GM21619 (cell line): ENCODE data around the gene ZFYVE9.

Experiments
- ATAC-seq: cut with Tn5 transposase; IDR thresholded peaks from one replicate; pipeline ENCODE4 v1.9.1; 2021; ENCODE audit not compliant: unreplicated experiment

The ZFYVE9 gene

DNA sequence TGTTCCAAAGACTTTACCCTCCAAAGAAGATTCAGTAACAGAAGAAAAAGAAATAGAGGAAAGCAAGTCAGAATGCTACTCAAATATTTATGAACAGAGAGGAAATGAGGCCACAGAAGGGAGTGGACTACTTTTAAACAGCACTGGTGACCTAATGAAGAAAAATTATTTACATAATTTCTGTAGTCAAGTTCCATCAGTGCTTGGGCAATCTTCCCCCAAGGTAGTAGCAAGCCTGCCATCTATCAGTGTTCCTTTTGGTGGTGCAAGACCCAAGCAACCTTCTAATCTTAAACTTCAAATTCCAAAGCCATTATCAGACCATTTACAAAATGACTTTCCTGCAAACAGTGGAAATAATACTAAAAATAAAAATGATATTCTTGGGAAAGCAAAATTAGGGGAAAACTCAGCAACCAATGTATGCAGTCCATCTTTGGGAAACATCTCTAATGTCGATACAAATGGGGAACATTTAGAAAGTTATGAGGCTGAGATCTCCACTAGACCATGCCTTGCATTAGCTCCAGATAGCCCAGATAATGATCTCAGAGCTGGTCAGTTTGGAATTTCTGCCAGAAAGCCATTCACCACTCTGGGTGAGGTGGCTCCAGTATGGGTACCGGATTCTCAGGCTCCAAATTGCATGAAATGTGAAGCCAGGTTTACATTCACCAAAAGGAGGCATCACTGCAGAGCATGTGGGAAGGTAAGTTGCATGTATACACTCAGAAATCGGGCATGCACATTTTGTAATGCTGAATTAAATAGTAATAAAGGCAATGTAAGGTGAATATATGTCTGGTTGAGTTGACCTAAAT is 97.2 kb downstream of the ZFYVE9 start:
- no peak for ATAC-seq

DNA sequence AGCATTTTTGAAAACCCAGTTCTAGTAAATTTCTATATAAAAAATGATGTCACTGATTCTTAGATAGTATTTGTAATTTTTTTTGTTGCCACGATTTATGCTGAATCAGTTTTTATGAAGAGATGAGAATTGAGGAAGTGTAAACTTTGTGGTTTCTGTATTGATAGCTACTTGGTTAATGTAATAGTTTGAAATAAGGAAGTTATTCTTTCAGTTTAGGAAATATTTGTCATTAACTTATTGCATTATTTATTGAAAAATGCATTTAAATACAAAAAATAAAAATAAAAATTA is 97.8 kb downstream of the ZFYVE9 start:
- peak; percentile 78 for ATAC-seq

DNA sequence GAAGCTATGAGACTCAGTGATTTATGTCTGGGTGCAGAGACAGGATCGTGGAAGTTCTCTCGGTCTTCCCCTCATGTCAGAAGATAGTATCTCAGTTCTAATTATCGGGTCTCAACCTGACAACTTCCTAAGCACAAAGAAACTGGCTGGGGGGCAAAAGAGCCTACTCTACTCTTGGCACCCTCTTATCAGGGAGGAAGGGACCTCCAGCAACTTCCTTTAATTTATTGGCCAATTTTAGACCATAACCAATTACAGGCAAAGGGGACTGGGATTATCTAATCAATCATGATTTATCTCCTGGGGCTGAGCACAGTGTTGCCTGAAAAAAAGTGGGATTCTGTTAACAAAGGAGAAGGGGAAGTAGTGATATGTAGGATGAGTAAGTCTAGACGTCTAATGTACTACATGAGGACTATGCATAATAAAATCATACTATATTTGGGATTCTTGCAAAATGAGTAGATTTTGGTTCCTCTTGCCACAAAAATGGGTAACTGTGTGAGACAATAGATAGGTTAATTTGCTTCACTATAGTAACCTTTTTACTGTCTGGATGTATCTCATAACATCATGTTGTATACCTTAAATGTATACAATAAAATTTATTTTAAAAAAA is 98.8 kb downstream of the ZFYVE9 start:
- ATAC-seq = no peak

DNA sequence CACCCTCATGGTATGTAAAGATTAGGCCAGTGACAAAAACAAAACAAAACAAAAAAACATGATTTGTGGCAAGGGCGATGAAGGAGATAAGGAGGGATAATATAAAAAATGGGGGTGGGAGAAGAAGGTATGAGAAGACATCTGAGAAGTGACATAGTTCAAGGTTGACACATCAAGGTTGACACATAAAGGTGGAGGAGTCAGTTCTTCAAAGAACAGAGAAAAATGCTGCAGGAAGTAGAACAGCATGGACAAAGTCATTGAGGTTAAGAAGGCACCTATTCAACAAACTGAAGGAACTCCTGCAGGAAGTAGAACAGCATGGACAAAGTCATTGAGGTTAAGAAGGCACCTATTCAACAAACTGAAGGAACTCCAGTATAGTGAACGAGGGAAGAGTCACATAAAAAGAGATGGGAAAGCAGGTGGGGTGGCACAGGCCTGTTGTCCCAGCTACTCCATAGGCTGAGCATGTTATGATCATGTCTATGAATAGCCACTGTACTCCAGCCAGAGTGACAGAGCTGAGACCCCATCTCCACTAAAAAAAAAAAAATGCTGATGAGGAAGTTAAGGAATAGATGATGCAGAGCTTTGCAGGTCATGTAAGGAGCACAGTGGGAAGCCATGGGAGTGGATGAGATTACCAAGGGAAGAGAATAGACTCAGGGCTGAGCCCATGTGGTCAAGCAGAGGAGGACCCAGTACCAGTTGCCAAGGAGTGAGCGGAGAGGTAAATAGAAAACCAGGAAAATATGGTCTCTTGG is 101.5 kb downstream of the ZFYVE9 start:
- no peak for ATAC-seq

DNA sequence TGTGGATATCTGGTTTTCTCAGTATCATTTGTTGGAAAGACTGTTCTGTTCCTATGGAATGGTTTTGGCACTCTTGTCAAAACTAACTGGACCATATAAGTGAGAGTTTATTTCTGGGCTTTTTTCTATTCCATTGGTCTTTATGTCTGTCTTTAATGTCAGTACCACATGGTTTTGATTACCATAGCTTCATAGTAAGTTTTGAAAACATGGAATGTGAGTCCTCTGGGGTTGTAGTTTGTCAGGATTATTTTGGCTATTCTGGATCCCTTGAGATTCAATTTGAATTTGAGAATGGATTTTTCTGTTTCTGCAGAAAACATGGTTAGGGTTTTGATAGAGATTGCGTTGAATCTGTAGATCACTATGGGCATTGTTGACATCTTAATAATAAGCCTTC is 107.9 kb downstream of the ZFYVE9 start:
- no peak for ATAC-seq

DNA sequence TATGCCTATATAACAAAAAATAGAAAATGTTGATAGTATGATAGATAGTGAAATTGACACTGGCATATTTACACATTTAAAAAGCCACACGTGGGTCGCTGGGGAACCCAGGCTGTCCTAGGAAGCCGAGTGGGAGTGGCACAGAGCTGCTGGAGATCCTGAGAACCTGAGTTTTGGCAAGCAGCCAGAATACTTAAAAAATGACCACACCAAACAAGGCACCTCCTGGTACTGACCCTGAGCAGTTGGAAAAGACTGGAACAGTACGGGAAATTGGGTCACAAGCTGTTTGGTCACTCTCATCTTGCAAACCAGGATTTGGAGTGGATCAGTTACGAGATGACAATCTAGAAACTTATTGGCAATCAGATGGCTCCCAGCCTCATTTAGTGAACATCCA is 111.5 kb downstream of the ZFYVE9 start:
- no peak for ATAC-seq

DNA sequence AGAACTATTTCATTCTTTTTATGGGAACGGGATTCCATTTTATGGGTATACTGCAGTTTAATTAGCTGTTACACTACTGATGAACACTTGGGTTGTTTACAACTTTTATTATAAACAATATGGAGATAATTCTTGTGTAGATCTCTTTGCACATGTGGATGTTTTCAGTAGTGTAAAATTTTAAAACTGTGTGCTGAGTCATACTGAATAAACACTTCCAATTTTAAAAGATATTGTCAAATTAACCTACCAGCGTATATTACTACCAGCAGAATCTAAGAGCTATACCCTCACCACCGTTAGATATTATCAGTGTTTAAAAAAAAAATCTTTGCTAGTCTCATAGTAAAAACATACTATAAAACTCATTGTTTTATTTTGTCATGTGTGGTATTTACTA is 118.0 kb downstream of the ZFYVE9 start:
- no peak for ATAC-seq

DNA sequence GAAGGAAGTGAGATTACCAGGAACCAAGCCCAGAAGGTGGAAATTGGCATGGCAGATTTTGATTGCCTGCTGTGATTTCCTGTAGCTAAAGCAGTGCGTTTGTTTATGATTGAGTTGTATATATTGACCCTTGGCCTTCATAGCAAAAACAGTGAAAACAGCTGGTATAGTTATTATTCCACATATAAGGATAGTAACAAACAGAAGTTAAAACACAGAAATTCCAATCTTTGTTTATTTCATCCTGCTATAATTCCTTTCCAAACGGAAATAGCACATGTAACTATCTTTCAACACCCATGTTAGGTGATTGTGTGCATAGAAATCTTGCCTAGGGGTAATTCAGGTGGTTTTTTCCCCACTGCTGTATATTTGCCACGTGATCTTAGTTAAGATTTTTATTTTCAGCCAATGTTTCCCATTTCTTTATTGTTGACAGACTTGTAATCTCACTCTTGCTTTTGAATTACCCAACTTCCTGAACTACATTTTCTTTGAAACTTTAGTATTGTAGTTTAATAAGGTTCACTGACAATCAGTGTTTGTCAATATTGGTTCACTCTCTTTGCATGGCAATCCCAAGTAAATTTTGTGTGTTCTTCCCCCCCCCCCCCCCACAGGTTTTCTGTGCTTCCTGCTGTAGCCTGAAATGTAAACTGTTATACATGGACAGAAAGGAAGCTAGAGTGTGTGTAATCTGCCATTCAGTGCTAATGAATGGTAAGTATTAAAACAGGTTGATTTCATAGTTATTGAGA is 121.4 kb downstream of the ZFYVE9 start:
- ATAC-seq = no peak

DNA sequence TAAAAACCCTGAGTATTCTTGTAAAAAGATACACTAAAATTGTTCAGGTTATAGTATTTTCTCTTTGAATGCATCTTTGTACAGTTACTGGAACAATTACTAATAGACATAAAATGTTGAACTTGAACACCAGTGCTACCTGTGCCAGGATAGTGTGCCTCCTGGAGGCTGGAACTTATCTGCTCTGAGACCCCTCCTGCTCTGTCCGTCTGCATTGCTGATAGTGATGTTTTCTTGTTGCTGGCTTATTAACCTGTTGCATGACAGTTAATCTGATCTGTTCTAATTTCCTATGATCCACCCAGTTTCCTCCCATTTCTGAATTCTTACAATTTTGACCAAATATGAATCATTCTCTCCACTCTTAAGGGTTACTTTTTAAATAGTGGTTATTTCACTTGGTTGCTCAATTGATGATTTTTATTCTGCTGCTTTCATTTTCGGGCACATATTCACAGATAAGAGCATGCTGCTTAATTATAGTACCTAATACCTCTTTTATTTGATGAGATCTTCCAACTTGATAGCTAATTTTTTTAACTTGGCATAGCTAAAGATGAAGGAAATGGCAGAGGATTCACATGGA is 122.7 kb downstream of the ZFYVE9 start:
- no peak for ATAC-seq

DNA sequence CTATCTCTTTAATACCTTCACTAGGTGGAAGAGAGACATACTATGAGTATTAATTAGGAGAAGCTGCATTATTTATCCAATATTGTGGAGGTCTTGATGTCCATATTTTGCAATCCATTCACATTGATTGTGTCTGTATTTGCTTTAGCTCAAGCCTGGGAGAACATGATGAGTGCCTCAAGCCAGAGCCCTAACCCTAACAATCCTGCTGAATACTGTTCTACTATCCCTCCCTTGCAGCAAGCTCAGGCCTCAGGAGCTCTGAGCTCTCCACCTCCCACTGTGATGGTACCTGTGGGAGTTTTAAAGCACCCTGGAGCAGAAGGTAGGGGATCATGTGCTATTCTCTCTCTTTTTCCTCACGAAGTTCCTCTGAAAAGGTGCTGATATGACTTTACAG is 124.6 kb downstream of the ZFYVE9 start:
- ATAC-seq = no peak

DNA sequence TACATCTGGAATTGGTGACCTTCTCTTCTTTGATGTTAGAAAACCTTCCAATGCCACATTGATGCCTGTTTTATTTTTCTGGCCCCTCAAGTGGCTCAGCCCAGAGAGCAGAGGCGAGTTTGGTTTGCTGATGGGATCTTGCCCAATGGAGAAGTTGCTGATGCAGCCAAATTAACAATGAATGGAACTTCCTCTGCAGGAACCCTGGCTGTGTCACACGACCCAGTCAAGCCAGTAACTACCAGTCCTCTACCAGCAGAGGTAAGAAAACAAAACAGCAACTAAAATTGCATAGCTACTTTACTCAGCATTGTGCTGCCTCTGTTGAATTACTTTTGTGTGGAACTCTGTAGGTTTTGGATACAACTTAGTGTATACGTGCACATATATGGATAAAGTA is 126.5 kb downstream of the ZFYVE9 start:
- ATAC-seq = no peak

DNA sequence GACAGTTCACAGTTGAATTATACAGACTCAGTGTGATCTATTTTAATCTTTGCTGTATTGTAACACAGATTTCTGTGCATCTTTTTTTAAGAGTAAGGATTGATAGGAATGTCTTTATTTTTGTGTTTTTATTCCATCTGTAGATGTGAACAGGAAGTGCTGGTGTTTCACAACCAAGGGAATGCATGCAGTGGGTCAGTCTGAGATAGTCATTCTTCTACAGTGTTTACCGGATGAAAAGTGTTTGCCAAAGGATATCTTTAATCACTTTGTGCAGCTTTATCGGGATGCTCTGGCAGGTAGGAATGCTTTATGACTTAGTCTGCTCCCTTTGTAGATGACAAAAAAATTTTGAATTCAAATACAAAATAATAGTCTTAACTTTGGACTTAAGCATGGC is 139.6 kb downstream of the ZFYVE9 start:
- ATAC-seq = no peak

DNA sequence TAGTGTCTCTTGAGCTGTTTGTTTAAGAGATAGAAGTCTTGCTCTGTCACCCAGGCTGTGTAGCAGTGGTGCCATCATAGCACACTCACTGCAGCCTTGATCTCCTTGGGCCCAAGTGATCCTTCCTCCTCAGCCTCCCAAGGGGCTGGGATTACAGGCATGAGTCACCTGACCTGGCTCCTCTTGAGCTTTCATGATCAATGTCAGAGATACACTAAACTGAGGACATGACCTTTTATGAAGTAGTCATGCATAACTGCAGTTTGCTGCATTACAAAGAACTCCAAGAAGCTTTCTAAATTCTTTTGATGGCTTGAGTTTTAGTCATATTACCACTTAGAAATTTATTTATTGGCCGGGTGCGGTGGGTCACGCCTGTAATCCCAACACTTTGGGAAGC is 146.4 kb downstream of the ZFYVE9 start:
- ATAC-seq = no peak

DNA sequence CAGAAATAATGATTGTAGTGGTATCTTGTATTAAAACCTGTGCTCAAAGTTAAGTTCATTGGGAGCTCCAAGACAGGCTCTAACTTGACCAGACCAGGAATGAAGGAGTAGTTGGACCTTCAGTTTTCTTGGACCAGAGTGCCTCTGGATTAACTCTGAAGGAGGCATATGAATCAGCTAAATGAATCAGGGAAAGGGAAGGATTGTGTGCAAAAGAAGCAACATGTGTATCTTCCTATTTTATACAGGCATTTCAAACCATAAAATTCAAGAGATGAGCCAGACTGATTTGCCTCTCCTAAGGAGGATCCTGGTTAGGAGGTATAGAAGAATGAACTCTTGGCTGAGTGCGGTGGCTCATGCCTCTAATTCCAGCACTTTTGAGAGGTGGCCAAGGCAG is 152.7 kb downstream of the ZFYVE9 start:
- ATAC-seq = no peak

DNA sequence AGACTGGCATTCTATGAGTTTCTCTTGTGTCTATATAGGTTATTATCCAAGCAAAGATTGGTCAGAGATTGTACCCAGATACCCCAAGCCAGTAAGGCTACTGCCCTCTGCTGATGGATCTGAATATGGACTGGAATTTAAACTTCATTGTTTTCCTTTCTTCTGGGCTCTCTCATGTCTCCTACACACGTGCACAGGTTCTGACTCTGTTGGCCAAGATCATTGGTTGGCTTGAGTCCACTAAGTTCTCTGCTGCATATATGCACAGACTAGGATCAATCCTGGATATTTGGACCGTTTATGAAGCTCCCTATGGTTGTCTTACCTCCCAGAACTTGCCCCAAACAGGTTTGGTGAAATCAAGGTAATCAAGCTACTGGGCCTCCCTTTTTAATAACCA is 154.5 kb downstream of the ZFYVE9 start:
- no peak for ATAC-seq

DNA sequence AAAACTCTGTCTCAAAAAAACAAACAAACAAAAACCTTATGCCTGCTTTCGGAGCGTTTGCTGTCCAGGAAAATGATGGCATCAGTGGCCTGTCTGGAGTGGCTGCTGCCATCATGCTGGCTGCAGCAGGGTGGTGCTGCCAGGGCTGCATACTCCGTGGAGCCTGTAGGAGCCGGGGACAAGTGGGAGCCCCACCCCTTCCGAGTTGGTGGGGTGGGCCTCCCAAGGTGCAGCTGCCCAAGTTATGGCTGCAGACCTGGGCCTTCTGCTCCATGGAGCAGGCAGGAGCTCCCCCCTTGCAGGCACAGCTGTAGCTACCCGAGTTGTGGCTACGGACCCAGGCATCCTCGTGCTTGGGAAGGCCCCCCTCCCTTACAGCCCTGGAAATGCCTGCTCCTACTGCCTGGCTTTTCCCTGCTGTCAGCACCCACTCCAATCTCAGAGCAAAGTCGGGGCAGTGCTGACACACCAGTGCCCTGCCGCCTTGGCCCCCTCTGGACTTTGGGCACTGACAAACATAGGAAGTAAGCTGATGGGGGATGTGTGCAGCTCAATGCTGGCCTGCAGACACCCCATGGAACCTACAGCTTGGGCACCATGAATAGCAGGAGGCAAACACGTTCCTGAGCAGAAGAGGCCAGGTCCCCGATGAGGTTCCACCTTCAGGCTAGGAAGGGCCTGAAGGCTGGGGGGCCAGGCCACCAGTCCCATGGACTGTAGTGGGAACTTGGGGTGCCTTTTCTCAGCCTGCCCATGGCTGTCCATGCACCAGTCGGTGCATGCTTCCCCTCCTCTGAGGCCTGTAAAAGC is 163.7 kb downstream of the ZFYVE9 start:
- ATAC-seq = no peak

DNA sequence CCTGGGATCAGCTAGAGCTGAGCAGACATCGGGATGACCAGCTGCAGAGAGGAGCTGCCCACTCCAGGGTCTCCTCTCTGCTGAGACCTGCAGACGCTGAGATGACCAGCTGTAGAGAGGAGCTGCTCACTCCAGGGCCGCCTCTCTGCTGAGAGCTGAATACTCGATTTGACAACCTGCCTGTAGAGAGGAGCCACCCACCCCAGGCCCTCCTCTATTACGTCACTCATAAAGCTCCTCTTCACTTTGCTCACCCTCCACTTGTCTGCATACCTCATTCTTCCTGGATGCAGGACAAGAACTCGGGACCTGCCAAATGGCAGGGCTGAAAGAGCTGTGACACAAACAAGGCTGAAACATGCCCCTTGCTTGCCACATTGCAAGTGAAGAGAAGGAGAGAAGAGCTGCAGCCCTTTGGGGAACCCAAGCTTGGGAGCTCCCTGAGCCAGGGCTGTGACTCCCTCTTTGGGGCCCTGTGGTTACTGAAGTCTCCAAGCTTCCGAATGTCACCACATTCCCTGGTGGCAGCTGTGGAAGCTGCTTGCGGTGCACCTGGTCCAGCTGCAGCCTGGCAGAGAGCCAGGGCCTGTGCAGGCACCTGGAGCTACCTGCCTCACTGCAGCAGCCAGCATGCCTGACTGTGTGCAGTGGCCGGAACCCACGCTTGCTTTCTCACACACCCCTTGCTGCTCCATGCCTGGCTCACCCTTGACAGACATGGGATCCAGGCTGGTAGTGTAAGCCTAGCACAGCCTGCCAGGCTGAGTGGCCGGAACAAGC is 164.5 kb downstream of the ZFYVE9 start:
- ATAC-seq = no peak

DNA sequence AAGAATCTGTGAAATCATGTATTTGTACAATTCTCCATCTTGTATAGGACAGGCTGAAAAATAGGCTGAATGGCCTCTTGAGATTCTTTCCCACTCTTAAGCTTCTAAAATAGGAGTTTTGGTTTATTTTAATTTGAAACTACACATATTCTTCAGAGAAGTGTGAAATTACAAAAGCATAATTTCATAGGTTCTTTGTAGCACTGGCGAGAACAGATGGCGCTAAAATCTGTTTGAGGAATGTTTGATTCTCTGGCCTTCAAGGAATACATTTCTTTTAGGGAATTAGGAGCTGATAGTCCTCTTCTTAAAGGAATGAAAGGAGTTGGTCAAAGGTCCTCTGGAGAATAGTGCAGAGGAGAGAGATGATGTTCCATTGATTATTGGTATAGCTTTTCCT is 179.2 kb downstream of the ZFYVE9 start:
- no peak for ATAC-seq

DNA sequence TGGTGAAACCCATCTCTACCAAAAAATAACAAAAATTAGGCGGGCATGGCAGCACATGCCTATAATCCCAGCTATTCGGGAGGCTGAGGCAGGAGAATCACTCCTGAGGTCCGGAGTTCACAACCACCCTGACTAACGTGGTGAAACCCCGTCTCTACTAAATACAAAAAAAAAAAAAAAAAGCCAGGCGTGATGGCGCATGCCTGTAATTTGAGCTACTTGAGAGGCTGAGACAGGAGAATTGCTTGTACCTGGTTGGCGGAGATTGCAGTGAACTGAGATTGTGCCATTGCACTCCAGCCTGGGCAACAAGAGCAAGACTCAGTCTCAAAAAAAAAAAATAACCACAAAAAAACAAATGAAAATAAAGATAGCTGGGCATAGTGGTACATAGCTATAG is 181.8 kb downstream of the ZFYVE9 start:
- ATAC-seq = no peak

DNA sequence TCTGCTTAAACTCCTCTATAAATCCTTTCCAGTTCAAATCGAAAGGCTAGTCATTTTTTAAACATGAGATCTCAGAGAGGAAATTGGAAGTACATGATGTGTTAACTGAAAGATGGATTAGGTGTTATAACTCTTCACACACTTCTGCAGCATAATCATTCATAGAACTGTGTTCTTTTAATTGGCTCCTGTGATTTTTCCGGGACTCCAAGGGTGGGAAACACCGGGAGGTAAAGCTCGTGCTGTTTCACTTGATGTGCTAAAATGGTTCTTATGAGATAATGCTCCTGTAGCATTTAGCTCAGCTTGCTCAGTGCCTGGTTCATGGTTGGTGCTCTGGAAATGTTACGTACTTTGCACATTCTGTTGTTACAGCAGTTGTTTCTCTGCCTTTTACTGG is 183.9 kb downstream of the ZFYVE9 start:
- no peak for ATAC-seq
